ENCODE results near the gene SMAD1.

Gene SMAD1

DNA sequence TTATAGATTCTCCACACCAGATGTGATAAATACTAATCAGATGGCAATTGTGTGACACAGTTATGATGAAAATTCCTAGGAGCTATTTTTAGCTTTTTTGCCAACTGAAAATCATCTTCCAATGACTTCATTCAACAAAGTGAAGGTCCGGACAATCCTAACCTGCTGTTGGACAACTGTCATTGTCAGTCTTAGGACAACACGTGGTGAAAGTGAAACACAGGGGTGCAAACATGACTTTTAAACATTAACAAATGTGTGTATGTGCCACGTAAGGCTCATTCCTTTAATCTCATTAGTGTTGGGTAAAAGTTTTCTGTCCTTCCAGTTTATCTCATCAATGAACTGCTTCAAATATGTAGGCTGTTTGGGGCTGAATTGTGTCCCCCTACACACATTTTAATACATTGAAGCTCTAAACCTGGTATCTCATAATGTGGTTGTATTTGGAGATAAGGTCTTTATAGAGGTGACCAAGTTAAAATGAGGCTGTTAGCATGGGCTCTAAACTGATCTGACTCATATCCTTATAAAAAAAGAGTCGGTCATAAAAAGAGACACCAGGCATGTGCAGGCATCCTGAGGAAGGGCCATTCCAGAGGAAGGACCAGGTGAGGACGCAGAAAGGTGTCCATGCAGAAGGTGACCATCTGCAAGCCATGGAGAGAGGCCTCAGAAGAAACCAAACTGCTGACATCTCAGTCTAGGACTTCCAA, 41.2 kb upstream of the SMAD1 start:
- TF ChIP-seq, protein P1, sequence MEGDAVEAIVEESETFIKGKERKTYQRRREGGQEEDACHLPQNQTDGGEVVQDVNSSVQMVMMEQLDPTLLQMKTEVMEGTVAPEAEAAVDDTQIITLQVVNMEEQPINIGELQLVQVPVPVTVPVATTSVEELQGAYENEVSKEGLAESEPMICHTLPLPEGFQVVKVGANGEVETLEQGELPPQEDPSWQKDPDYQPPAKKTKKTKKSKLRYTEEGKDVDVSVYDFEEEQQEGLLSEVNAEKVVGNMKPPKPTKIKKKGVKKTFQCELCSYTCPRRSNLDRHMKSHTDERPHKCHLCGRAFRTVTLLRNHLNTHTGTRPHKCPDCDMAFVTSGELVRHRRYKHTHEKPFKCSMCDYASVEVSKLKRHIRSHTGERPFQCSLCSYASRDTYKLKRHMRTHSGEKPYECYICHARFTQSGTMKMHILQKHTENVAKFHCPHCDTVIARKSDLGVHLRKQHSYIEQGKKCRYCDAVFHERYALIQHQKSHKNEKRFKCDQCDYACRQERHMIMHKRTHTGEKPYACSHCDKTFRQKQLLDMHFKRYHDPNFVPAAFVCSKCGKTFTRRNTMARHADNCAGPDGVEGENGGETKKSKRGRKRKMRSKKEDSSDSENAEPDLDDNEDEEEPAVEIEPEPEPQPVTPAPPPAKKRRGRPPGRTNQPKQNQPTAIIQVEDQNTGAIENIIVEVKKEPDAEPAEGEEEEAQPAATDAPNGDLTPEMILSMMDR (IDR thresholded peaks at IDR 0.05): no peak

DNA sequence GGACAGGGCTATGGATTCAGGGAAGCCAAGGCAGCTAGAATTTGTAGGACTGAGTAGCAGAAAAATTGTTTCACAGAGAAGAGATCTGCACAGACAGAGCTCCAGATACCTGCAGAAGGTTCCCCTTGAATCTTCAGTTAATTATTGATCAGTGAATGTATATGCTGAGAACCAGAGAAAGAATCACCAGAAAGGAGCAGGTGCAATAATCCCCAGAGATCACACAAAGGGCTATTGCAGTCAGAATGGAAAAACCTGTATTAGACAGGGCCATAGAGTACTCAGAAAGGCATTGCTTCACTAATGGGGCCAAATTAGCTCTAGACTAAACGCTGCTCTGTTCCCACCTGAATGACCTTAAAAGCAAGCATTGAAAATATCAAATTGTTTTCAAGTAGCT, 35.5 kb upstream of the SMAD1 start:
- TF ChIP-seq, protein P1 (IDR thresholded peaks at IDR 0.05): no peak

DNA sequence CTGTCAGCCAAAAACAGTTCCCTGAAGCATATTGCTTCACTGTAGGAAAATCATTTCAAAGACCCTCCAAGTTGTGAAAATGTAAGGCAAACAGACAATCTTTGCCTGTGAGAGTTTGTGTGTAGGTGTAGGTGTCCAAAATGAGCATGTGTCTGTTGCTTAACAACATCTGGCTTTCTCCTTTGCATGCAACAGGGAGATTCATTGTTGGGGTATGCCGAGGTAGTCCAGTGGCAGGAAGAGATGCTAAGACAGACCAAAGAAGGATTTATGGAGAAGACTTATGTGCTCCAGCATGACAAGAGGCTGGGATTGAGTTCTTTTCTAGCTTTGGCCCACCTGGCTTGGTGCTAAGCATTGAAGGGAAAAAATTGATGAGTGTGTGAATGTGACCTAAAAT, 29.8 kb upstream of the SMAD1 start:
- TF ChIP-seq, protein P1 (IDR thresholded peaks at IDR 0.05): no peak

DNA sequence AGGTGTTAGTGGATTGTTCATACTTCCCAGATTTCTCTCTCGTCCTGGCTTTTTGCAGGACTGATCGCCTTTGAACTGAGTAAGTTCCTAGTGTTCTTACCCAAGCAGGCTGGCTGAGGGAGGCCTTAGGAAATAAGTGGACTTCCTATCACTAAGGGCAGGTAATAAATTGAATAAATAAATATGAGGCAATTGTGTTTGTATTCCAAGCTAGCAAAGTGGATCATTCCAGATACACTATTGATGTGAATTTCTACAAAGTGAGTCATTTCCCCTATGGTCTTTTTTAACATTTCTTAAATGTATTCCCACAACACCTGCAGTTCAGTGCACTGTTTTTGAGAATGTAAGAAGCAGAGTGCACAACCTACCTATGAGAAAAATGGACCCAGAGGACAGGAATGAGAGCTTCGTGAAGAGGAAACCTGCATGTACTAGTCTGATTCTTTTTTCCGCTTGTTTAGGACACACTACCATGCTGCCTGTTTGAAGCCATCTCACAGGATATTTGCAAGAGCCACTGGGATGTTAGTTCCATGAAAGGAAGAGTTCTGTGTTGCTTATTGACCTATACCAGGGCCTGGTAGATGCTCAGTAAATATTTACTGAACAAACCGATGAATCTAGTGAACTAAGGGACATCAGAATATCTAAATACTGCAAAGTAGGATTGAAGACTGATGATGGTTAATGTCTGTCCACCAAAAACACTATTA, 29.0 kb upstream of the SMAD1 start:
- TF ChIP-seq, protein P1 (IDR thresholded peaks at IDR 0.05): no peak

DNA sequence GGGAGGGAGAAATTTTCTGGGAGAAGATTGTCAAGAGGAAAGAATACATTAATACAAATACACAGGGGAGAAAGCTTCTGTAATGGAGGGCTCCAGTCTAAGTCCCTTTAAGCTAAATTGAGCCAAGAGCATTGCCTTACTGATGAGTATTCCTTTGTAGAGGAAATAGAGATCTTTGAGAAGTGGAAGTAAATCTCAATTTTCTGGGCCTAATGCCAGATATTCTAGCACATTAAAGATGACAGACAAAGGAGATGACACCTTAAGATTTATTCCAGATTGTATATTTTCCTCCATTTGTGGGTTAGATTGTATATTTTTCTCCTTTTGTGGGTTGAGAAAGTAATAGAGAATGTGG, 28.5 kb upstream of the SMAD1 start:
- TF ChIP-seq, protein P1 (IDR thresholded peaks at IDR 0.05): no peak

DNA sequence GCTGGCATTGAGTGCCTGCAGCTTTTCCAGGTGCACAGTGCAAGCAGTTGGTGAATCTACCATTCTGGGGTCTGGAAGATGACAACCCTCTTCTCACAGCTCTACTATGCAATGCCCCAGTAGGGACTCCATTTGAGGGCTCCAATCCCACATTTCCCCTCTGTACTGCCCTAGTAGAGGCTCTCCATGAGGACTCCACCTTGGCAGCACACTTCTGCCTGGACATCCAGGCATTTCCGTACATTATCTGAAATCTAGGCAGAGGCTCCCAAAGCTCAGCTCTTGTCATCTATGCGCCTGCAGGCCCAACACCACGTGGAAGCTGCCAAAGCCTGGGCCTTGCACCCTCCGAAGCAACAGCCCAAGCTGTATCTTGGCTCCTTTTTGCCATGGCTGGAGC, 8.4 kb upstream of the SMAD1 start:
- TF ChIP-seq, protein P1 (IDR thresholded peaks at IDR 0.05): no peak

DNA sequence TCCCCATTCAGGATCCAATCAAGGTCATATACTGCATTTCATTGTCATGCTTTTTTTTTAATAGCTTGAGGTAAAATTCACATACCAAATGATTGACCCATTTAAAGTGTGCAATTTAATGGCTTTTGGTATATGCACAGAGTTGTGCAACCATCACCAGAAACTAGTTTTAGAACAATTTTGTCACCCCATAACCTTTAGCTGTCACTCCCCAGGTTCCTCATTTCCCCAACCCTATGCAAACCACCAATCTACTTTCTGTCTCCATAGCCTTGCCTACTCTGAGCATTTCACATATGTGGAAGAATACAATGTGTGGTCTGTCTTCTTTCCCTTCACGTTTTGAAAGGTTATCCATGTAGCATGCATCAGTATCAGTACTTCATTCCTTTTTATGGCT, 1.4 kb upstream of the SMAD1 start:
- TF ChIP-seq, protein P1 (IDR thresholded peaks at IDR 0.05): no peak

Measured in LNCAP (cell line).